Stimulated activated CD4-positive, alpha-beta T cell treated with anti-CD3 and anti-CD28 coated beads, Interleukin-1b, Interleukin-23, amount 100 ng/mL, for 48 hours (primary cell): ENCODE results near the gene RSPH9.
"Not testable (repeated sequence)": the region's sequence is repeated elsewhere in the genome, so short reads cannot be mapped to it uniquely, and the experiment has no call there.

Experiments used
- DNase-seq: peaks from one replicate; pipeline ENCODE4 v3.0.0-alpha.2; 2020

RSPH9 gene

DNA sequence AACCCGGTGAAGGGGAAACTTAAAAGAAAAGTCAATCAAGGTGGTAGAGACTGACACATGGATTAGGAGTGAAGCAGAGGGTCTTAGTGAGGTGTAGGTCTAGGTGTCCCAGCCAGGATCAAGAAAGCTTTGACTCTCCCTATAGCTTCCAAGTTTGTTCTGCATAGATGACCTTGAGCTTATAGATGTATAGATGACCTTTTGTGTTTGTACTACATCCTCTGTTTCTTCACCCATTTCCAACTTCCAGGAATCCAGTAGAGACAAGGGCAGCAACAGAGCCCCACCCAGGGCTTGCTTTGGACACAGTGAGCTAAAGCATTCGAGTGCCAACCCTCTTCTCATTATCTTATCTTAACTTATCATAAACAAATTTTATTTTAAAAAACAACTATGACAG lies 44.6 kb downstream of the RSPH9 start:
- DNase-seq: no peak

DNA sequence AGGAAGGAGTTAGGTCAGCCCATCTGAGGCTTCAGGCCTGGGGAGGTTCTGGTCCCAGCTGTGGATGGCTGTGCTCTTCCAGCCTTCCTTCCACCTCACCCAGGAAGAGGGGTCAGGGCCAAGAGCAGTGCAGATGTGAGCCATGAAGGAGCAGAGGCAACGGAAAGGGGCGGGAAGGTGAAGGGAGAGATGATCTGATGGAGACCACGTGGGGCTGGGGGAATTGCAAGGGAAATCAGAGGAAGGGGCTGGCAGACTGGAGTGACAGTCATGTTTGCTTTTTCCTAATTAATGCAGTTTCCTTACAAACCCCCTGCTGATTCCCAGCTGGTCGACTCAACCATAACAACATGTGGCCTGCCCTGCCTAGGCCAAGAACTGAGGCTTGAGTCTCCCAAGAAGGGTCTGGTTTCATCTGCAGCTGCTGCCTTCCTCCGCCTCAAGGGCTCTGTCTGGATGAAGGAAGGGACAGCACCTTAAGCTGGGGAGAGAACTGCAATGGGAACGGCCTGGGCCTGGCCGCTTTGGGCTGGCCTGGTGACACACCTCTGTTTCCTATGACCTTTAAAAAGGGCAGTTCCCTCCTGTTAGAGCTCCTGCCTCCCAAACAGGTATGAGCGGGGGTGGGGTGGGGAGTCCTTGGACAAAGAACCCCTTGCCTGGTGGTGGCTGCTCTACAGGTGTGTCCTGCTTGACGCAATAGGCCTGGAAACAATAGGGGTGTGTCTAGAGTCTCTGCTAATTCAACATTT lies 50.6 kb downstream of the RSPH9 start:
- no peak for DNase-seq

DNA sequence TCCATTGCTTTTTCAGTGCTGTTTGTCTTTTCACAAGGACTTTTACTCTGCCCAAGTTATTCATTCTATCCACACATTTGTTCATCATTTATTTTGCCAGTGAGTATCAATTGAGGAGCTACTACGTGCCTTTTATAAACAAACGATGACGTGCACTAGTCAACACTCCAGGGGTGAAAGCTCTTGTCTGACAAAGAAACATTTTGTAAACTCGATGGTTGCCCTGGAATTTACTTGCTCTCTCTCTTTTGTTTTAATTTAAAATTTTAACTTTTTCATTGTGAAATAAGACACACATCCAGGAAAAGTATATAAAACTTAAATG lies 51.1 kb downstream of the RSPH9 start:
- no peak for DNase-seq

DNA sequence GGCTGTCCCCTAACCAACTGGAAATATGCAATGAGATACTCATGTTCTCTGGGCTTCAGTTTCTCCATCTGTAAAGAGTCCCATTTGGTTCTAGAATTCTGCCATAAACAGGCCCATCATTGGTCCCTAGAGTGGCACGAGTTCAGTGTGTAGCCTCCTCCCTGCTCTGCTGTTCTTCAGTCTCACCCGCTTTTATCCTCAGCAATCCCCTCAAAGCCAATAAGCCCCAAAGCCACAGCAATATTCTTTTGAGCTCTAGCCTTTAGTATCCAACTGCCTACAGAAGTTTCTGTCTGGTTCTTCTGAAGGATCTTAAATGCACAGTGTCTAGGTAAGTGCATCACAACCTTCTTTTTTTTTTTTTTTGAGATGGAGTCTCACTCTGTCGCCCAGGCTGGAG lies 52.6 kb downstream of the RSPH9 start:
- DNase-seq: no peak

DNA sequence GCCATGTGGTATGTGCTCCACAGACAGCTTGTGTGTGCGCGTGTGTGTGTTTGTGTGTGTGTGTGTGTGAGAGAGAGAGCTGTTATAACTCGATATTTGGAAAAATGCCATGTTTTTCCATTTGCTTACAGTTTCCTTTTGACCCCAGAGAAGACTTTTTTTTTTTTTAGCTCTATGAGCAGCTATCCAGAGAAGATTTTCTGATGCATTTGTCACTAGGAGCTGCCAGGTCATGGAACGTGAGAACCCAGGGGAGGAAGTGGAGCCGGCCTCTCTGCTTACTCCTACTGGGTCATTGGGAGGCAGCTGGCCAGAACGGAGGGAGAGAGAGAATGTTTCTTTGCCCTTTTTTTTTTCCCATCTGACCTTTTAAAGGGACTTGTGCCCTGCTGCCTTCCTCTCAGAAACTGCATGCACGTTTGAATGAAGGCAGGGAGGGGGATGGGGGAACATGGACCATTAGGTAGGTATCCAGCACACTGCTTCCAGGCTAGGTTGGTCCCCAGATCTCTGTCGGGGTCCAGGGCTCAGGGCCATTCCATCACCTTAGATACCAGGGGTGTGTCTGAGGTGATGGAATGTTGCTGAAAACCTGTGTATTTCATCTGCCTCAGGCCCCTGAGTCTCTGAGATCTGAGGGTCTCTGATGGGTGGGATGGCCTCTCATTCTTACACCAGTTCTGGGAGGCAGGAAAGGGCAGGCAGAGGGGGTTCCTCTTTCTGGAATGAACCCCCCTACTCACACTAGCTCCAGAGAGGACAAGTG lies 53.9 kb downstream of the RSPH9 start:
- DNase-seq: no peak

DNA sequence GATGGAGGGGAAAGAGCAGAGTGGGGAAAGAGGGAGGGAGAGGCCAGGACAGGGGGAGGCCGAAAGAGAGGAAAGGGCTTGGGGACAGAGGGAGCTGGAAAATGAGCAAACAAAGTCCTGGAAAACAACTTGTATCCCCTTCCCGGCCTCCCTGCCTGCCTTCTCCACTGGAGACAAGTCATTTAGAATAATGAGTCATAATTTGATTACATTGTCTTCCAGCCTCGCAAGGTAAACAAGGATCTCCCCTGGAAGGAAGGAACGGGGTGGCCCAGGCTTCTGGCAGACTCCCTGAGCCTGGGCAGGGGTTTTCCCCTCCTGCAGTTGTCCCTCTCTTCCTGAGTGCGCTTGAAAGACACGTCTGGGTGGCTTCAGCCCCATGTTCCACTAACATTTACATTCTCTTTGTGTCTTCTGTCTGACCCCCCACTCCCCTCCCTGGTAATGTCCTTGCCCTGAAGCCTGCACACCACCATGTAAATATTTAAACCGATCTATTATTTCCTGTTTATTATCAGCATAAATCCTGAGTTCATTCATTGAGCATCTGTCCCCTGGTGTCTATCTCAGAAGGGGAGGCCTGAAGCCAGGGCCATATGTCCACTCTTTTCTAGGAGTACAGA lies 54.8 kb downstream of the RSPH9 start:
- no peak for DNase-seq

DNA sequence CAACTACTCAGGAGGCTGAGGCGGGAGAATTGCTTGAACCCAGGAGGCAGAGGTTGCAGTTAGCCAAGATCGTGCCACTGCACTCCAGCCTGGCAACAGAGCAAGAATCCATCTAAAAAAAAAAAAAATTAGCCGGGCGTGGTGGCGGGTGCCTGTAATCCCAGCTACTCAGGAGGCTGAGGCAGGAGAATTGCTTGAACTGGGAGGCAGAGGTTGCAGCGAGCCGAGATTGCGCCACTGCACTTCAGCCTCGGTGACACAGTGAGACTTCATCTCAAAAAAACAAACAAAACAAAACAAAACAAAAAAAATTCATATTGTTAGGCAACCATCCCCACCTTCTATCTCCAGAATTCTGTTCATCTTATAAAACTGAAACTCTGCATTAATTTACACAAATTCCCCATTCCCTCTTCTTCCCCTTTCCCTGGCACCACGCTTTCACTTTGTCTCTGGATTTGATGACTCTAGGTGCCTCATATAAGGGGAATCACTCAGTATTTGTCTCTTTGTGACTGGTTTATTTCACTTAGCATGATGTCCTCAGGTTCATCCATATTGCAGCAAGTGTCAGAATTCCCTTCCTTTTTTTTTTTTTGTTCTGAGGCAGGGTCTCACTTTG lies 56.2 kb downstream of the RSPH9 start:
- not testable (repeated sequence) for DNase-seq

DNA sequence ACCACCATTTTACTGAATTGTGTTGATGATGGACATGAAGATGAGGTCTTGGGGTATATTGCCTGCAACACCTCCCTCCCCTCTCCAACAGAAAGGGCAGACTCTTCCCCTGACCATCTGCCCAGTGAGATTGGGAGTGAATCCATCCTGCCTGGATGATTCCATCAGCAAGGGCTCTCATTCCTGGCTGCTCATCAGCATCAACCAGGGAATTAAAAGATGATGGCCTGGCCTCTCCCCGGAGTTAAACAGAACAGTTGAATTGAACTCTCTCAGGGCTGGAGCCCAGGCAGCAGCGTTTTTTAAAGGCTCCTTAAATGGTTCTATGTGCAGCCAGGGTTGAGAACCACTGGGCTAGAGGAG lies 57.3 kb downstream of the RSPH9 start:
- no peak for DNase-seq

DNA sequence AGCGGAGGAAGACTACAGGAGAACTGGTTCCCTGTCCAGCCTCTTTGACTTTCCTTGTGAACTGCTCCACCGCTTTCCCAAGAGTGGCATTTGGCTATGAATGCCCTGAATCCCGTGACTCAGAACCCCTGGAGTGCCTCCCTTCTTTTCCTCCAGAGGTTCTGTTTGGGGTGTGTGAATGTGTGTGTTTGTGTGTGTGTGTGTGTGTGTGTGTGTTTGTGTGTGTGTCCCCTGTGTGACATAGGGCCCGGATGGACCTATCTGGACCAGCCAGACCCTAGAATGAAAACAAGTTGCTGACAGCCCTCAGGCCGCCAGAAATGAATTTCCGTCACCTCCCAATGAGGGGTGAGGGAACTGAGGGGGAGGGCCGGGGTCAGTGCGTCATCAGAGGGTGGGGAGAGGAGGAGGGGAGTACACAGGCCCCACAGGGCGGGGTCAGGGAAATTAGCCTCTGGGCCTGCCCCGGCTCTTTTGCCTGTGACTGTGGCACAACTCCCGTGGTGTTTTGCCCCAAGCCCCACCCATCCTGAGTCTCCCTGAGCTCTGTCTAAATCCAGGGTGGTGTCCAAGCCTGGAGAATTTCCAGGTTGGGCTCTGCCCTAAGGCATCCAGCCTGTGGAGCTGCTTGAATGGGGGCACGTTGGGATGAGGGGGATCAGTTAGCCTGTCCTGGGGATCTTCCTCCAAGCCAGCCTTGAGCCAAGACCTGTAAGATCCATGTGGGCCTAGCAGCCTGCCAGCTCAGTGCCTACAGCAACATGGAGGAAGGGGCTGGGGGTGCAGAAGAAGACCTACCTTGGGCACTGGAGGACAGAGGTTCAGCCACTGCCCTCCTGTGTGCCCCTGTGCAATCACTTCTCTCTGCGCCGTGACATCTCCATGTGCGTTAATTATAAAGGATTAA lies 58.0 kb downstream of the RSPH9 start:
- peak; percentile 32 for DNase-seq

DNA sequence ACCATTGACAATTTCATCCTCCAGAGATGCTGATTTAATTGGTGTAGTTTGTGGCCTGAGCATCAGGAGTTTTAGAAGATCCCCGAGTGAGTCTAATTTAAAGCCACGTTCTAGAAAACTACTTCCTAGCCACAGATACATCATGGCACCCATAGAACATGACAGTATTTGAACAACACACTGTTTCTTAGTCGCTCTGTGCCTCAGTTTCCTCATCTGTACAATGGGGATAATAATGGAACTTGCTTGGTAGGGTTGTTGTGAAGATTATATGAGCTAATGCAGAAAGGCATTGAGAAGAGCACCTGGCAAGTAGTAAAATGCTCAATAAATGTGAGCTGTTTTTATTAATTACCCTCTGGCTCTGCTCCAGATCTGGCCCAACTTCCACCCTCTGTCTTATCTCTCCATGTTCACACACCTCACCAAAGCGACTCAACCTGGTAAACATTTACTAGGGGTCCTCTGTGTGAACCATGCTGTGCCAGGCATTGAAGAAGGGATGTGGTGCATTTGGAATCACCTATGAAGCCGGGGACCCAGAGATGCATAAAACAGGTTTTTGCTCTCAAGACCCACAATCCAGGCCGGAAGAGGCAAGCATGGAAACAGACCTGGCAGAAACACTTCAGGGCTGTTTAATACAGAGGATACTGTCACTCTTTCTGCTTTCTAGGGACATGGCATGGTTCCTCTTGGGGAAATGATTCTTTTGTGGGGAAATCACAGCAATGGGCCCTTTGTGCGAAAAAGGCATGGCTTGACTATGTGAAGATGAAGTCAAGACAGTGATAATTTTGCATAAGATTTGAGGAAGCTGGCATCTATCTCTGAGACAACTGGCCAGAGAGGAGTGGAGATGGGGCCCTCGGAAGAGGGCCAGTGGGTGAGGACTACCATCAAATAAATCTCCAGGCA lies 58.9 kb downstream of the RSPH9 start:
- DNase-seq: no peak

DNA sequence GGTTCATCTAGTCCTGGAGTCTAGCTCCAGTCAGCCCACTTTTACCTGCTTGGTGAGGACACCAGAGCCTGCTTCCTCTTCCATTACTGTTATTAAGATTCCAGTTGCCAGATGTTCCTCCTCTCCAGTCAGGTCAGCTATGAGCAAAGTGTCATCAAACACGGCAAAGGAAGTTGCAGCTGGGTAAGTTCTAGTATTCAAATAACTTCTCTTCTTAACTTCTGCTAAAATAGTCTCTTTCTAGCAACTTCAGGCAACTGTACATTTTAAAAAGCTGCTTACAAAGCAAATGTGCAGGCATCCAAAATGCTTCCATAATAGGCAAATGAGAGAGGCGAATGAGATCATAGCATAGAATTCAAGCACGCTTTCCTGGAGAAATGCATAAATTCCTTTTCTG lies 61.2 kb downstream of the RSPH9 start:
- DNase-seq: no peak

DNA sequence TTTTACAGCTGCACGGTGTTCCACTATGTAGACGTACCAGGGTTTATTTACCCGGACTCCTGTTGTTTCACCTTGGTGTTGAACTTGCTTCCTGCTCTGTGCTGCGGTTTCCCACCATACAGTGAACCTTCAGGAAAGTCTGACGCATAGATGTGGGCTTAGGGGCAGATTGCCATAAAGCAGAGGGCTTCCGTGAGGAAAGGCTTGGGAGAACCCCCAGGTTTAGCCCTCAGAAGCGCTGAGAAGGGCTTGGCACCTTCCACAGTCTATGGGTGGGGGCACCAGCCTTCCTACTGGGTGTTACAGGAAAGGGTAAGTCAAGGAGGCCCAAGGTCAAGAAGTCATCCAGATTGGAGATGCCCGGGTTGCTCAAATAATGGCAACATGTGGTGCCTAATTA lies 62.0 kb downstream of the RSPH9 start:
- DNase-seq: no peak

DNA sequence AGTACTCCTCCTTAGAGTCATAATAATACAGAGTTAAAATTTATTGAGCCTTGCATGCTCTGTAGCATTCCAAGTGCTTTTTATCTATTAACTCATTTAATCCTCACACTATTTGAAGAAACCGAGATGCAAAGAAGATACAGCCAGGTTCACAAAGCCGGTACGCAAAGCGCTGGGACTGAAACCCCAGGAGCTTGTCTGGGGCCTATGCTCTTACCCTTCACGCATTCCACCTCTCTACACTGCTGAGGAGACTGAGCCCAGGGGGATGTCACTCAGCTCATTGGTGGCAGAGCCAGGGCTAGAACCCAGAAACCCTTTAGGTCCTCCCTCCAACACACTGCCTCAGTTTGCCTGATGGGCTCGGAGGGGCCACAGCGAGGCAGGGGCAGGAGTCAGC lies 62.4 kb downstream of the RSPH9 start:
- DNase-seq: no peak

DNA sequence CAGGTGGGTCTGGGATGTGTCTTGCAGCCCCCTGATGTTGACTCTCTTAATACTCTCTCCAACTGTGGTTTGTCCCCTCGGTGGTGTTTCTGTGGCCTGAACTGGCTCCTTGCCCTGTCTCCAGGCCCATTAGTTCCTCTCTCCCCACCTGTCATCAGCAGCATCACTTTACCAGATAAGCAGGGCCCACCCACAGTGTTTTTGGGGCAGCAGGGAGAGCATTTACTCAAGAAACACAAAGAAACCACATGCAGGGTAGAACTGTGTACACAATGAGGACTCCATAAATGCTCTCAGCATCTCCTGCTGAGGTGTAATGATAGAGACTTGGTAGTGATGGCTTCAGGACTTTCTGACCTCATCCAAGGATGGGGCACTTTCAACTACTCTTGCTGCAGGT lies 62.9 kb downstream of the RSPH9 start:
- DNase-seq: no peak

DNA sequence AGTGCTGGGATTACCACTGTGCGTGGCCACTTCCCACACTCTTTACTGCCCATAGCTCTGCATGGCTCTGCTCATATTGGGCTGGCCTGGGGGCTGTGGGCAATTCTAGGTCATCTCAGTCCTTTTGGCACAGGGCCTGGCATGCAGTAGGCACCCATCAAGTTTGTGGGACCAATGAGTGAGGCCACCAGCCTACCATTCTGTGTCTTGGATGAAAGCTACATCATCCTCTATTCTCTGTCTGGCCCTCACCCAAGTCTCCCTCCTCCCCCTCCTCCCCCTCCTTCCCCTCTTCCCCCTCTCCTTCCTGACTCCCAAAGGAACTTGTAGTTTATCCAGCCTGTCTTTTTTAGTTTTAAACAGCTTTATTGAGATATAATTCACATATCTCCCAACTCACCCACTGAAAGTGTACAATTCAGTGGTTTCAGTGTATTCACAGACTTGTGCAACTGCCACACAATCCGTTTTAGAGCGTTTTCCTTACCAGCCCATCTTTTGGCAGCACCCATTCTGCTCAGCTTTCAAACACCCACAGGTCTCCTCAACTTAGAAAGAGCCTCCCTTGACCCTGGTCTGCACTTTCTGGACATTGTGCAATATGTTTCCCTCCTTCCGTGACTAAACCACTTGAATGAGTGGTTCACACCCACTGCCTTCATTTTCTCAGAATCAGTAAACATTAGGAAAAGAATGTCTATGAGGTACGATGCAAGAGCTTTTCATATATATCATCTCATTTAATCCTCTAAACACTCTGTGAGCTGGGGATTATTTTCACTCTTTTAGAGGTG lies 64.2 kb downstream of the RSPH9 start:
- peak; percentile 18 for DNase-seq

DNA sequence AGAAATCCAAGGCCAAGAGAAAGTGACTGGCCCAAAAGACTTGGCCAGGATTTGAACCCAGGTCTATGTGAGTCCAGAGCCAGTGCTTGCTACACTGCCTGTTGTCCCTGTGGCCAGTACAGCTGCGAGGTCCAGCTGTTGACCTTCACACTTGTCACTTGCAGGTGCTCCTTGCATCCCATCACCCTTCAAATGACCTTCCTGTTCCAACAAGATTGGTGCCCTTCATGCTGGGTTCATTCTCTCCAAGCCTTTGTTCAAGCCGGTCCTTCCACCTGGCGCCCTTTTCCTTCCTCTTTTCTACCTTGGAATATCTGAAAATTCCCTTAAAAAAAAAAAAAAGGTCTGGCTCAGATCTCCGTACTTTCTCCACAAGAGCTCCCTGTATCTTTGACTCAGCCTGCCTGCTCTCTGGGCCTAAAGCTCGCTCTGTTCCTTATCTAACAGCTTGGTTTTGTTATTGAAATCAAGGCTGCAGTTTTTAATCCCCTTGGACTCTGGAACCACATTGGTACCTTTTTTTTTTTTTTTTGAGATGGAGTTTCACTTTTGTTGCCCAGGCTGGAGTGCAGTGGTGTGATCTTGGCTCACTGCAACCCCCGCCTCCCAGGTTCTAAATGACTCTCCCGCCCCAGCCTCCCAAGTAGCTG lies 64.9 kb downstream of the RSPH9 start:
- DNase-seq: no peak

DNA sequence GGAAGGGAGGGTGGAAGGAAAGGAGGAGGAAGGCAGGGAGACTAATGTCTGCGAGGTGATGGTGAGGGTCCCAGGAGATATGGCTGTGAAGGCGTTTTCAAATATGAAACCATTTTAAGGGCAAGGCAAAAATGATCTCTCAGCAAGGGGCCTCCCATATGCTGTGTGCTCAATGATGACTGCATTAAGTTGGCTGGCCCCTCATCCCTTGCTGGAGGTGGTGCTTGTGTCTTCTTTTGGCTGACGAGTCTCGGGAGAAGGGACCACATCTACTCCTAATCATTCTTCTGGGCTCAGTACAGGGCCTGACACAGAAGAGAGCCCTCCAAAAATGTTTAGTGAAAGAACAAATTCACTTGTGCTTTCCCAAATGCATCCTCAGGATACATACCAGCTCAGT lies 65.7 kb downstream of the RSPH9 start:
- DNase-seq: no peak

DNA sequence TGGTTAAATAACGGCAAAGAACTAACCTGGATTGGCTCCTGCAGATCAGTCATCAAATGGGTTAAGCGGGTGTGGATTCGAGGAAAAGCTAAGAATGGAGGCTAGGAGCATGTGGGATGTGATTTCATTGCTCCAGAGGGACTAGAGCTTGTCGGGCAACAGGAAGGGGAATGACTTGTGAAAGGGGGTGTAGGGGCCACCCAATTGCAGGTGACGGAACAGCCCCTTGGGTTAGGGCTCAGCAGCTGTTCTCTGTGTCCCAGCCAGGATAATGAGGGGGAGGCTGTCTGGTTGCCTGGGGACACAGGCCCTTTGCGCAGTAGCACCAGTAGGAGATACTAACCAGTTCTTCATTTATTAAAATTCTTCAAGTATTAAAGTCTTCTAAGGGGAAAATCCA lies 67.7 kb downstream of the RSPH9 start:
- DNase-seq: no peak

DNA sequence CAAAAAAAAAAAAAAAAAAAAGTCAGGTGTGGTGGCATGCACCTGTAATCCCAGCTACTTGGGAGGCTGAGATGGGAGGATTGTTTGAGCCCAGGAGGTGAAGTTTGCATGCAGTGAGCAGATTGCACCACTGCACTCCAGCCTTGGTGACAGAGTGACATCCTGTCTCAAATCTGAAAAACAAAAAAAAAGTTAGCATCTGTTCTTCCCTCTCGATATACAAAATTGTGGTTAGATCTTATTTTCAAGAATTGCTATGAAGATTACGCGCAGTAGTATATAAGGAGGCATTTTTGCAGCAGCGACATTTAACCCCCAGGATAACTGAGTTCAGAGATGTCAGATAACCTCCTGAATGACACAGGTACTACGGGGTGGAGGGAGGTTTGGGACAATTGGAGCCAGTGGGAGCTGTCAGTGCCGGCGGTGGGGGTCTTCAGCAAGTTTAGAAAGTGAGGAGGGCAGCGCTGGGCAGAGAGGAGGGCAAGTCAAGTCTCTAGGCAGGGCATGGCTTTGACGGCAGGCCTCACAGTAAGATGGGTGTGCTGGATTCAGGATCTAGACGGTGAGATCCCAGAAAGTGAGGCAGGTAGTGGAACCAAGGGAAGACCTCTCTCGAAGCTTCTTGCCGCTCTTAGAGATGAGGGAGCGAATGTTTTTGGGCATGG lies 68.9 kb downstream of the RSPH9 start:
- DNase-seq: no peak
